Endothelial cell of umbilical vein (primary cell): ENCODE data around the gene B3GAT1. TPM values are rescaled to one million over a fixed set of nuclear protein-coding genes. Genes with fewer than 3 reads are reported as not detected.

Experiments
- BruUV-seq: library from RNA; stranded (reverse); fragments of 400-500 nt; replicated peaks from 2 replicates; lab custom pipeline; 2021; lab: Mats Ljungman, UMichigan
- CTCF ChIA-PET: fragments of 300-600, 350-600 bp; sonication (Branson Sonifier 250); formaldehyde crosslinking; loops from one replicate; lab custom pipeline; 2021; ENCODE audit warnings: antibody characterized with exemption, inconsistent platforms; lab: Charles Lee
- POLR2A ChIA-PET: fragments of 300-600, 350-600 bp; sonication (Branson Sonifier 250); formaldehyde crosslinking; loops from one replicate; lab custom pipeline; 2021; ENCODE audit warnings: antibody characterized with exemption, inconsistent platforms; lab: Charles Lee
- DNase-seq: peaks from one replicate; pipeline ENCODE4 v3.0.0-alpha.2; 2011; ENCODE audit warnings: low read depth, low spot score
- FAIRE-seq: peaks from 2 replicates; lab custom pipeline; 2011; peaks lifted over from hg19 to GRCh38; lab: Jason Lieb, UNC
- H2AFZ ChIP-seq: 2 replicates; pipeline ENCODE4 v1.6.0; 2012; ENCODE audit warnings: low read depth, low read length, control low read depth, inconsistent platforms
- H3K27ac ChIP-seq: 2 replicates; pipeline ENCODE4 v1.5.1; 2011; ENCODE audit warnings: low read depth, mild to moderate bottlenecking, control low read depth, low read length, moderate library complexity; ENCODE audit not compliant: insufficient read depth
- H3K27me3 ChIP-seq, 2 experiments: 2 replicates each; pipeline versions ENCODE4 v1.6.0 to v1.6.1; 2011; ENCODE audit warnings: low read length in 2 of 2, mixed read lengths in 1 of 2; ENCODE audit not compliant: control insufficient read depth in 2 of 2, insufficient read depth in 2 of 2
- H3K36me3 ChIP-seq, 2 experiments: 2 replicates in 1 of 2; 3 replicates in 1 of 2; pipeline ENCODE4 v1.5.1; 2011; ENCODE audit warnings: low read length in 2 of 2, mild to moderate bottlenecking in 1 of 2, moderate library complexity in 1 of 2; ENCODE audit not compliant: control insufficient read depth in 2 of 2, insufficient read depth in 2 of 2; ENCODE audit errors: extremely low read depth in 1 of 2
- H3K4me1 ChIP-seq: 3 replicates; pipeline ENCODE4 v1.5.1; 2011; ENCODE audit warnings: mild to moderate bottlenecking, low read length; ENCODE audit not compliant: control insufficient read depth, insufficient read depth; ENCODE audit errors: extremely low read depth
- H3K4me2 ChIP-seq: 2 replicates; pipeline ENCODE4 v1.6.1; 2011; ENCODE audit warnings: low read length, control low read depth, mixed read lengths; ENCODE audit not compliant: insufficient read depth
- H3K4me3 ChIP-seq, 3 experiments: fragments of 200-600 bp in 1 of 3; sonication (generic), shearing (Covaris generic) in 1 of 3; replicated peaks in 1 of 3; 2 replicates each; pipeline ENCODE4 v1.5.1; 2011 to 2016; ENCODE audit warnings: control low read depth in 3 of 3, low read length in 3 of 3, mild to moderate bottlenecking in 2 of 3, inconsistent platforms in 1 of 3, low read depth in 1 of 3, moderate library complexity in 1 of 3; ENCODE audit not compliant: insufficient read depth in 1 of 3
- H3K79me2 ChIP-seq: 2 replicates; pipeline ENCODE4 v1.6.0; 2012; ENCODE audit warnings: low read length, inconsistent platforms; ENCODE audit not compliant: control insufficient read depth, insufficient read depth
- H3K9ac ChIP-seq: replicated peaks from 2 replicates; pipeline ENCODE3; 2011; ENCODE audit warnings: low read length, control low read depth; ENCODE audit not compliant: insufficient read depth; ENCODE audit errors: extremely low read depth
- H3K9me1 ChIP-seq: replicated peaks from 3 replicates; pipeline ENCODE4 v1.6.0; 2011; ENCODE audit warnings: mild to moderate bottlenecking, low read length; ENCODE audit not compliant: control insufficient read depth, insufficient read depth; ENCODE audit errors: extremely low read depth
- H3K9me3 ChIP-seq: replicated peaks from 2 replicates; pipeline ENCODE4 v1.5.1; 2012; ENCODE audit warnings: low read length, inconsistent platforms; ENCODE audit not compliant: control insufficient read depth, insufficient read depth
- H4K20me1 ChIP-seq: replicated peaks from 2 replicates; pipeline ENCODE3; 2011; ENCODE audit warnings: mild to moderate bottlenecking, low read length; ENCODE audit not compliant: control insufficient read depth, insufficient read depth; ENCODE audit errors: extremely low read depth
- GATA2 ChIP-seq: IDR thresholded peaks from 2 replicates; pipeline ENCODE4 v1.7.0; 2011; ENCODE audit warnings: low read depth, mild to moderate bottlenecking, moderate library complexity, mixed read lengths, low read length; ENCODE audit not compliant: insufficient read length, insufficient read depth
- JUN ChIP-seq: IDR thresholded peaks from 2 replicates; pipeline ENCODE4 v1.6.1; 2011; ENCODE audit warnings: borderline replicate concordance, low read depth; ENCODE audit not compliant: insufficient read length, insufficient read depth
- POLR2AphosphoS5 ChIP-seq: IDR thresholded peaks from 2 replicates; pipeline ENCODE4 v1.6.1; 2012; ENCODE audit warnings: low read depth, mild to moderate bottlenecking, control low read depth, low read length, moderate library complexity; ENCODE audit not compliant: insufficient read depth
- dilution Hi-C: fragments of 300-500 bp; cut with MboI; formaldehyde crosslinking; loops from one replicate; pipeline ENCODE4 v1.15.0; 2019; ENCODE audit warnings: low sequenced_read_pairs; ENCODE audit not compliant: extremely low pct_ligation_motif_present
- intact Hi-C: fragments of 100-400 bp; cut with micrococcal nuclease; formaldehyde crosslinking; loops from one replicate; pipeline ENCODE4 v1.10.0; 2022
- polyA plus RNA-seq, 4 experiments: library from polyadenylated mRNA; depleted of rRNA in 3 of 4; stranded (reverse) in 3 of 4; unstranded in 1 of 4; fragments of >200 nt; gene quantifications; 2 replicates each; pipeline versions ENCODE4 v1.2.1 to v1.2.3, GENCODE V29; 2011 to 2012; ENCODE audit warnings: missing spikeins in 1 of 4
- total RNA-seq: library from RNA; stranded (reverse); gene quantifications from 2 replicates; pipeline ENCODE4 v1.2.3, GENCODE V29; 2021
- TF ChIP-seq, protein P1 (sequence below), 2 donors: IDR thresholded peaks; 1 replicate in 1 of 2; 2 replicates in 1 of 2; pipeline ENCODE4 v1.5.1; 2011; ENCODE audit warnings: low read length in 2 of 2, mild to moderate bottlenecking in 2 of 2, moderate library complexity in 2 of 2, control low read depth in 1 of 2, inconsistent platforms in 1 of 2, low read depth in 1 of 2; ENCODE audit not compliant: insufficient read depth in 1 of 2; ENCODE audit errors: extremely low read depth in 1 of 2

Gene B3GAT1
- total and polyA plus RNA-seq, 2 donors (not counting 3 experiments of a cell fraction or from before 2014, with no cell fraction given) = 0.01 TPM; not detected in 1

DNA sequence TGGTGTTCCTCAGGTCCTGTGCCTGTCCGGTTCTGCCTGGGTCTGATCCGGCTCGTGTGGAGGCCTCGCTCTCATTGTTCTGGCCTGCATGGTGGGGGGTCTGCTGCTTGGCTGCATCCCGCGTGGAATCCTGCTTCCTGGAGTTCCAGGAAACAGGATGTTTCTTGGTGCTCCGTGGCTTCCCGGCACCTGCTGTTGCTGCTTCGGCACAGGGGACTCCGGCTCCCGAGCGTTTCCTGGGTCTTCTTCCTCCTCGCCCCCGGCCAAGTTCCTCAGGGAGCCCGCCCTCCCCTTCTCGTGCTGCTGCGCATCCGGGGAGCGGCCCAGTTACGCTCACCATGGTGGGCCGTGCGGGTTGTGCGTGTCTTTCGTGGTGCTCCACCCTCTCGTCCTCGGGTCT is 50.4 kb downstream of the B3GAT1 start:
- dilution Hi-C loops = no loop called here
- no TSS peak for BruUV-seq
- H3K9me1 ChIP-seq = no peaks in the 10 kb centered on the region
- DNase-seq (no peak), FAIRE-seq (no peak)
- no peak overlapping the region for H3K9ac ChIP-seq
- CTCF ChIA-PET = no interaction called here
- intact Hi-C loops = no loop called here
- H3K4me3 ChIP-seq = no peak overlapping the region
- no peaks in the 10 kb centered on the region for H3K9me3 ChIP-seq
- POLR2A ChIA-PET = no interaction called here
- H2AFZ ChIP-seq = no peak overlapping the region
- no peaks in the 10 kb centered on the region for H4K20me1 ChIP-seq
- TF ChIP-seq POLR2AphosphoS5 (no peak), GATA2 (no peak), JUN (no peak)
- TF ChIP-seq, protein P1, sequence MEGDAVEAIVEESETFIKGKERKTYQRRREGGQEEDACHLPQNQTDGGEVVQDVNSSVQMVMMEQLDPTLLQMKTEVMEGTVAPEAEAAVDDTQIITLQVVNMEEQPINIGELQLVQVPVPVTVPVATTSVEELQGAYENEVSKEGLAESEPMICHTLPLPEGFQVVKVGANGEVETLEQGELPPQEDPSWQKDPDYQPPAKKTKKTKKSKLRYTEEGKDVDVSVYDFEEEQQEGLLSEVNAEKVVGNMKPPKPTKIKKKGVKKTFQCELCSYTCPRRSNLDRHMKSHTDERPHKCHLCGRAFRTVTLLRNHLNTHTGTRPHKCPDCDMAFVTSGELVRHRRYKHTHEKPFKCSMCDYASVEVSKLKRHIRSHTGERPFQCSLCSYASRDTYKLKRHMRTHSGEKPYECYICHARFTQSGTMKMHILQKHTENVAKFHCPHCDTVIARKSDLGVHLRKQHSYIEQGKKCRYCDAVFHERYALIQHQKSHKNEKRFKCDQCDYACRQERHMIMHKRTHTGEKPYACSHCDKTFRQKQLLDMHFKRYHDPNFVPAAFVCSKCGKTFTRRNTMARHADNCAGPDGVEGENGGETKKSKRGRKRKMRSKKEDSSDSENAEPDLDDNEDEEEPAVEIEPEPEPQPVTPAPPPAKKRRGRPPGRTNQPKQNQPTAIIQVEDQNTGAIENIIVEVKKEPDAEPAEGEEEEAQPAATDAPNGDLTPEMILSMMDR (IDR thresholded peaks at IDR 0.05; ENCODE audit: extremely low read depth in 1 of 2, insufficient read depth in 1 of 2, low read depth in 1 of 2, low read length in 2 of 2) = no peak
- H3K36me3 ChIP-seq = no peaks in the 10 kb centered on the region
- H3K79me2 ChIP-seq = no peaks in the 10 kb centered on the region
- H3K4me2 ChIP-seq = no peak overlapping the region
- H3K27ac ChIP-seq = no peak overlapping the region
- no peaks in the 10 kb centered on the region for H3K27me3 ChIP-seq
- no peaks in the 10 kb centered on the region for H3K4me1 ChIP-seq
